HS-27A (cell line): ENCODE data around the gene NOPCHAP1.
"Not testable (repeated sequence)": the region's sequence is repeated elsewhere in the genome, so short reads cannot be mapped to it uniquely, and the experiment has no call there.

Experiments
- DNase-seq: peaks from one replicate; pipeline ENCODE4 v3.0.0-alpha.2; 2012; ENCODE audit warnings: low read depth, missing footprints

The NOPCHAP1 gene

GRCh38 chr12:104986022-104986941 is at the start of gene NOPCHAP1:
Gene NOPCHAP1, plus strand, starts transcription at chr12:104986316. Its CDS starts 37 bp downstream, at chr12:104986353.
- DNase-seq, result peak; percentile 72

GRCh38 chr12:104938371-104938770 is 47.7 kb upstream of the NOPCHAP1 start:
- DNase-seq, result no peak

- DNase-seq, result no peak
These were observed 47.0 kb upstream of the NOPCHAP1 start for GRCh38 chr12:104939089-104939488.

GRCh38 chr12:104941454-104941853 is 44.7 kb upstream of the NOPCHAP1 start:
- DNase-seq, result no peak

GRCh38 chr12:104942075-104942474 is 44.0 kb upstream of the NOPCHAP1 start:
- DNase-seq, result no peak

- not testable (repeated sequence) for DNase-seq
These were observed 42.7 kb upstream of the NOPCHAP1 start for GRCh38 chr12:104943401-104943800.

GRCh38 chr12:104944252-104944651 is 41.9 kb upstream of the NOPCHAP1 start:
- no peak for DNase-seq

GRCh38 chr12:104948716-104949115 is 37.4 kb upstream of the NOPCHAP1 start:
- not testable (repeated sequence) for DNase-seq

GRCh38 chr12:104951759-104952509 is 34.2 kb upstream of the NOPCHAP1 start:
- DNase-seq, result no peak

GRCh38 chr12:104952816-104953215 is 33.3 kb upstream of the NOPCHAP1 start:
- no peak for DNase-seq

- DNase-seq, result no peak
These were observed 32.8 kb upstream of the NOPCHAP1 start for GRCh38 chr12:104953323-104953722.

GRCh38 chr12:104955703-104956102 is 30.4 kb upstream of the NOPCHAP1 start:
- DNase-seq, result no peak

GRCh38 chr12:104956870-104957718 is 29.0 kb upstream of the NOPCHAP1 start:
- no peak for DNase-seq

GRCh38 chr12:104957719-104958000 is 28.5 kb upstream of the NOPCHAP1 start:
- DNase-seq, result no peak

GRCh38 chr12:104958001-104958804 is 27.9 kb upstream of the NOPCHAP1 start, which contains the start of gene SLC41A2:
Gene SLC41A2, minus strand, starts transcription at chr12:104958290. Its CDS starts 29,763 bp downstream, at chr12:104928527.
- peak; percentile 86 for DNase-seq

- no peak for DNase-seq
These were observed 27.2 kb upstream of the NOPCHAP1 start for GRCh38 chr12:104958805-104959334.

- peak; percentile 23 for DNase-seq
These were observed 26.7 kb upstream of the NOPCHAP1 start for GRCh38 chr12:104959335-104959841.

- no peak for DNase-seq
These were observed 25.7 kb upstream of the NOPCHAP1 start for GRCh38 chr12:104960464-104960863.

GRCh38 chr12:104963757-104964156 is 22.4 kb upstream of the NOPCHAP1 start:
- DNase-seq, result no peak

- DNase-seq, result no peak
These were observed 21.8 kb upstream of the NOPCHAP1 start for GRCh38 chr12:104964167-104964855.
